Fibroblast of mammary gland (primary cell): ENCODE data around the gene IGFLR1.
"Not testable (repeated sequence)": the region's sequence is repeated elsewhere in the genome, so short reads cannot be mapped to it uniquely, and the experiment has no call there.

Source experiments
- DNase-seq: peaks from one replicate; pipeline ENCODE4 v3.0.0-alpha.2; 2010; ENCODE audit warnings: low read depth
- H3K4me3 ChIP-seq: 2 replicates; pipeline ENCODE4 v1.5.1; 2011; ENCODE audit warnings: low read depth, mild to moderate bottlenecking, low read length, moderate library complexity; ENCODE audit not compliant: control insufficient read depth
- CTCF ChIP-seq: conservative IDR thresholded peaks from 2 replicates; pipeline ENCODE4 v1.5.1; 2011; ENCODE audit warnings: low read depth, low read length, inconsistent platforms; ENCODE audit not compliant: control insufficient read depth, insufficient read depth

IGFLR1 gene

GRCh38 chr19:35773020-35773806 is 31.0 kb upstream of the IGFLR1 start:
- H3K4me3 ChIP-seq, result no peak overlapping the region
- peak; percentile 76 for DNase-seq
- TF ChIP-seq CTCF, result no peak

DNA sequence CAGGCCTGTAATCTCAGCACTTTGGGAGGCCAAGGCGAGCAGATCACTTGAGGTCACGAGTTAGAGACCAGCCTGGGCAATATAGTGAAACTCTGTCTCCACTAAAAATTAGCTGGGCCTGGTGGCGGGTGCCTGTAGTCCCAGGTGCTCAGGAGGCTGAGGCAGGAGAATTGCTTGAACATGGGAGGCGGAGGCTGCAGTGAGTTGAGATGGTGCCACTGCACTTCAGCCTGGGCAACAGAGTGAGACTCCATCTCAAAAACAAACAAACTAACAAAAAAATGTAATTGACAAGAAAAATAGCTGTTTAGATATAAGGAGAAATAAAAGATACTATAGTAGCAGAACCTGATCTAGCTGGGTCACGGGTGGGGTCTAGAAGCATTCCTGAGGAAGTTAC is 30.1 kb upstream of the IGFLR1 start:
- not testable (repeated sequence) for H3K4me3 ChIP-seq, DNase-seq

DNA sequence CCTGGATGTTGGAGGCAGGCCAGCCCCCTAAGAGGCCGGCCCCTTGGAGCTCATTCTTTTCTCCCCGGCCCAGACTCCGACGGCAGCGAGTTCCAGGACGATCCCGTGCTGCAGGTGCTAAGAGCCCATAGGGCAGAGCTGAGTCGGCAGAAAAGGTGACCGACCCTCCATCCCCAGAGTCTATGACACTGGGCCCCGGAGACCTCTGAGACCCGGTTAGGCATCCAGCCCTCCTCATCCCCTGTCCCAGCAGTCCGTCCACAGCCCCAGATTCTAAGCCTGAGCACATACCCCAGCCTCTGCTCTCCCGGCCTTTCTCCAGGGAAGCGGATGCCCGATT is 25.8 kb upstream of the IGFLR1 start:
- H3K4me3 ChIP-seq, result no peak overlapping the region
- no peak for TF ChIP-seq CTCF
- no peak for DNase-seq

DNA sequence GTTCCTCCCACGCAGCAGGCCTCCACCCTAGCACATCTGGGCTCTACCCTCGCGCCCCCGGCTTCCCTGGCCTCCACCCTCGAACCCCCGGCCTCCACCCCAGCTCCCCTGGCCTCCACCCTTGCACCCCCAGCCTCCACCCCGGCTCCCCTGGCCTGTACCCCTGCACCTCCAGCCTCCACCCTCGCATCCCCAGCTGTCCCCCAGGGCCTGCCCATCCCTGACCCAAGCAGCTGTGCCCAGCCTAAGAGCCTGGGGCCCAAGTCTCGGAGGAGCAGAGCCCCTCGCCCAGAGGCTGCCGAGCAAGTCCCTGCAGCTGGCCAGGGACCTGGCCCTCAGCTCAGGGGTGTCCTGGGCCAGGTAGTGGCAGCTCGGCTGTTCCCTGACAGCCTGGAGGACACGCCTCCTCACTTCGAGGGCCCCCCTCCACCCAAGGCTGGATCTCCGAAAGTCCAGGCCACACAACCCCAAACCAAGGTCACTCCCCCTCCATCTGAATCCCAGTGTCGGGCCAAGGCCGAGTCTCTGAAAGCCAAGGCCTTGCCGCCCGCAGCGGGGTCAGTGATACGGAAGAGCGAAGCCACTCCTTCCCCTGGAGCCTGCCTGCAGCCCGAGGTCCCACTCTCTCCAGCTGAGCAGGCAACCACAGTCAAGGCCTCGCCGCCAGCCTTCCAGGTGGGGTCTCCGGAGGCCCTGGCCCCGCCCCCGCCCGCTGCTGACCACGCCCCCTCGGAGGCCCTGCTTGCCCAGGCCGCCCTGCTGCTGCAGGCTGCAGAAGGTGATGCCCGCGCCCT is 25.2 kb upstream of the IGFLR1 start:
- TF ChIP-seq CTCF, result no peak
- DNase-seq, result no peak
- no peak overlapping the region for H3K4me3 ChIP-seq

GRCh38 chr19:35766571-35767104 is 24.4 kb upstream of the IGFLR1 start:
- H3K4me3 ChIP-seq, result no peak overlapping the region
- TF ChIP-seq CTCF, result no peak
- DNase-seq, result no peak

DNA sequence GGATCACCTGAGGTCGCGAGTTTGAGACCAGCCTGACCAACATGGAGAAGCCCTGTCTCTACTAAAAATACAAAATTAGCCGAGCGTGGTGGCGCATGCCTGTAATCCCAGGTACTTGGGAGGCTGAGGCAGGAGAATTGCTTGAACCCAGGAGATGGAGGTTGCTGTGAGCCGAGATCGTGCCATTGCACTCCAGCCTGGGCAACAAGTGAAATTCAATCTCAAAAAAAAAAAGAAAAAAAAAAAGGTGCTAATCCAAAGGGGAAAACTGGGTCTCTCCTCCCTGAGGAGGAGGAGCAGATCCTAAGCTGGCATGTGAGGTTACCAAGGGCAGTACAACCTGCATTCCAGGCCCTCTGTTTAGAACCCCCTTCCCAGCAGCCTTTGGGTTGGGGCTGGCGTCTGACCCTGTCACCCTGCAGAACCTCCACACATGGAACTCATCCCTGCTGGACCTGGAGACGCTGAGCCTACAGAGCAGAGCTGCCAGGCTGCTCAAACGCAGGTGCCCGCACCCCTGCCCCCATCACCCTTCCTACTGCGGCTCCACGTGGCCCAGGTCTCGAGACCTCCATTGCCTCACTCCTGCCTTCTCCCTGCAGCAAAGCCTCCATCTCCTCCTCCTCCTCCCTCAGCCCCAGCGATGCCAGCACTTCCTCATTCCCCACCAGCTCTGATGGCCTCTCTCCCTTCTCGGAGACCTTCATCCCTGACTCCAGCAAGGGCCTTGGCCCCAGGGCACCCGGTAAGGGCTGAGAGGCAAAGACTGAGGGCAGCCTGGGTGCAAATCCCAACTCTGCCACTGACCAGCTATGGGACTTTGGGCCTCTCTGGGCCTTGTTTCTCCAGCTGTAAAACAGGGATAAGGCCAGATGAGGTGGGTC is 22.4 kb upstream of the IGFLR1 start:
- TF ChIP-seq CTCF, result no peak
- DNase-seq, result no peak
- H3K4me3 ChIP-seq, result no peak overlapping the region
